Measurements from ENCODE around the gene ZNF587B. TPM values are rescaled to one million over a fixed set of nuclear protein-coding genes. Genes with fewer than 3 reads are reported as not detected.
A peak's percentile ranks its signal among the peaks of the same experiment; 100 is the strongest.

ZNF587B gene
- total and polyA plus RNA-seq, 10 of the 15 experiments (the other 5 are each of a cell fraction or from before 2014, with no cell fraction given), result 4.1 to 33.9 (median 15.2) TPM

DNA sequence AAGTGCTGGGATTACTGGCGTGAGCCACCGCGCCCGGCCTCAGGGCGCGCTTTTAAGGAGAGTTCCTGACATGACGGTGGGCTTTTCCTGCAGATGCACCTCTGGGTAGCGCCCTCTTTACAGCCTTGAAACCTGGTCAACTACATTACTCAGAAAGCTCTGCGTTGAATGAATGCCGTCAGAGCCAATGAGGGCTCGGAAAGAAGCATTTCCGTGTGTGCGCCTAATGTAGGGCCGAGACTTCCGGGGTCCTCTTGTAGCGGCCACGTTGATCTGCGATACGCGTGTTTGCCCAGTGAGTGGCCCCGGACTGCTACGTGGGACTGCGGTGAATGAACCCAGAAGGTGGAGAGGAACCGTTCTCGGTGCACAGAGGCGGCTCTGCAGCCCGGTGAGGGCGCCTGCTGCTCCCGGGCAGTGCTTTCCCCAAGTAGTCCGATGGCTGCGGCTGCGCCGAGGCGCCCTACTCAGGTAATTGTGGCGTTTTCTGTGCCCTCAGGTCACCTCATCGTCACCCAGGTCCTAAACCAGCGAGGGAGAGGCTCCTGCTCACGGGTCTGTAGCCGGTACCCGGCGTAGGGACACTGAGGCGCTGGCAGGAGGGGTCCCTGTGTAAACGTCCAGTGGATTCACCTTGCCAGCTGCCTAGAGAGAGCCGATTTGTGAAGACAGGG lies 10.5 kb upstream of the ZNF587B start (continued):
- TF ChIP-seq NFIC (IDR thresholded peaks at IDR 0.05; ENCODE audit: low read depth, low read length) (no peak), POLR2AphosphoS5 (IDR thresholded peaks at IDR 0.05; ENCODE audit: low read length) (peak; percentile 92), TCF3 (IDR thresholded peaks at IDR 0.05; ENCODE audit: borderline replicate concordance, insufficient read depth, low read depth, low read length) (no peak), YBX1 (IDR thresholded peaks at IDR 0.05) (no peak), MXI1 (IDR thresholded peaks at IDR 0.05; ENCODE audit: low read depth, low read length) (peak; percentile 98), ZSCAN29 (IDR thresholded peaks at IDR 0.05) (no peak), RCOR1 (conservative IDR thresholded peaks at IDR 0.05; ENCODE audit: low read depth, low read length) (no peak), CHD4 (IDR thresholded peaks at IDR 0.05) (no peak), ASH2L (IDR thresholded peaks at IDR 0.05; ENCODE audit: borderline replicate concordance, low read depth) (no peak), ZBED1 (IDR thresholded peaks at IDR 0.05; ENCODE audit: borderline replicate concordance) (no peak), NR2C2 (IDR thresholded peaks at IDR 0.05; ENCODE audit: borderline replicate concordance, control insufficient read depth, insufficient read length, low read depth) (no peak), FOS (IDR thresholded peaks at IDR 0.05; ENCODE audit: borderline replicate concordance, extremely low read depth, insufficient read length) (no peak), IRF4 (IDR thresholded peaks at IDR 0.05; ENCODE audit: low read depth, low read length) (no peak), POLR2A (IDR thresholded peaks at IDR 0.05; ENCODE audit: low read depth, low read length) (peak; percentile 93)
- TF ChIP-seq, protein P1, sequence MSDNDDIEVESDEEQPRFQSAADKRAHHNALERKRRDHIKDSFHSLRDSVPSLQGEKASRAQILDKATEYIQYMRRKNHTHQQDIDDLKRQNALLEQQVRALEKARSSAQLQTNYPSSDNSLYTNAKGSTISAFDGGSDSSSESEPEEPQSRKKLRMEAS (IDR thresholded peaks at IDR 0.05; ENCODE audit: low read depth, low read length), result peak; percentile 93
- TF ChIP-seq, protein P2, sequence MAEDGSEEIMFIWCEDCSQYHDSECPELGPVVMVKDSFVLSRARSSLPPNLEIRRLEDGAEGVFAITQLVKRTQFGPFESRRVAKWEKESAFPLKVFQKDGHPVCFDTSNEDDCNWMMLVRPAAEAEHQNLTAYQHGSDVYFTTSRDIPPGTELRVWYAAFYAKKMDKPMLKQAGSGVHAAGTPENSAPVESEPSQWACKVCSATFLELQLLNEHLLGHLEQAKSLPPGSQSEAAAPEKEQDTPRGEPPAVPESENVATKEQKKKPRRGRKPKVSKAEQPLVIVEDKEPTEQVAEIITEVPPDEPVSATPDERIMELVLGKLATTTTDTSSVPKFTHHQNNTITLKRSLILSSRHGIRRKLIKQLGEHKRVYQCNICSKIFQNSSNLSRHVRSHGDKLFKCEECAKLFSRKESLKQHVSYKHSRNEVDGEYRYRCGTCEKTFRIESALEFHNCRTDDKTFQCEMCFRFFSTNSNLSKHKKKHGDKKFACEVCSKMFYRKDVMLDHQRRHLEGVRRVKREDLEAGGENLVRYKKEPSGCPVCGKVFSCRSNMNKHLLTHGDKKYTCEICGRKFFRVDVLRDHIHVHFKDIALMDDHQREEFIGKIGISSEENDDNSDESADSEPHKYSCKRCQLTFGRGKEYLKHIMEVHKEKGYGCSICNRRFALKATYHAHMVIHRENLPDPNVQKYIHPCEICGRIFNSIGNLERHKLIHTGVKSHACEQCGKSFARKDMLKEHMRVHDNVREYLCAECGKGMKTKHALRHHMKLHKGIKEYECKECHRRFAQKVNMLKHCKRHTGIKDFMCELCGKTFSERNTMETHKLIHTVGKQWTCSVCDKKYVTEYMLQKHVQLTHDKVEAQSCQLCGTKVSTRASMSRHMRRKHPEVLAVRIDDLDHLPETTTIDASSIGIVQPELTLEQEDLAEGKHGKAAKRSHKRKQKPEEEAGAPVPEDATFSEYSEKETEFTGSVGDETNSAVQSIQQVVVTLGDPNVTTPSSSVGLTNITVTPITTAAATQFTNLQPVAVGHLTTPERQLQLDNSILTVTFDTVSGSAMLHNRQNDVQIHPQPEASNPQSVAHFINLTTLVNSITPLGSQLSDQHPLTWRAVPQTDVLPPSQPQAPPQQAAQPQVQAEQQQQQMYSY (CRISPR knock-in tag; IDR thresholded peaks at IDR 0.05), result no peak
- TF ChIP-seq, protein P3, sequence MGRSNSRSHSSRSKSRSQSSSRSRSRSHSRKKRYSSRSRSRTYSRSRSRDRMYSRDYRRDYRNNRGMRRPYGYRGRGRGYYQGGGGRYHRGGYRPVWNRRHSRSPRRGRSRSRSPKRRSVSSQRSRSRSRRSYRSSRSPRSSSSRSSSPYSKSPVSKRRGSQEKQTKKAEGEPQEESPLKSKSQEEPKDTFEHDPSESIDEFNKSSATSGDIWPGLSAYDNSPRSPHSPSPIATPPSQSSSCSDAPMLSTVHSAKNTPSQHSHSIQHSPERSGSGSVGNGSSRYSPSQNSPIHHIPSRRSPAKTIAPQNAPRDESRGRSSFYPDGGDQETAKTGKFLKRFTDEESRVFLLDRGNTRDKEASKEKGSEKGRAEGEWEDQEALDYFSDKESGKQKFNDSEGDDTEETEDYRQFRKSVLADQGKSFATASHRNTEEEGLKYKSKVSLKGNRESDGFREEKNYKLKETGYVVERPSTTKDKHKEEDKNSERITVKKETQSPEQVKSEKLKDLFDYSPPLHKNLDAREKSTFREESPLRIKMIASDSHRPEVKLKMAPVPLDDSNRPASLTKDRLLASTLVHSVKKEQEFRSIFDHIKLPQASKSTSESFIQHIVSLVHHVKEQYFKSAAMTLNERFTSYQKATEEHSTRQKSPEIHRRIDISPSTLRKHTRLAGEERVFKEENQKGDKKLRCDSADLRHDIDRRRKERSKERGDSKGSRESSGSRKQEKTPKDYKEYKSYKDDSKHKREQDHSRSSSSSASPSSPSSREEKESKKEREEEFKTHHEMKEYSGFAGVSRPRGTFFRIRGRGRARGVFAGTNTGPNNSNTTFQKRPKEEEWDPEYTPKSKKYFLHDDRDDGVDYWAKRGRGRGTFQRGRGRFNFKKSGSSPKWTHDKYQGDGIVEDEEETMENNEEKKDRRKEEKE (IDR thresholded peaks at IDR 0.05), result no peak
- TF ChIP-seq, protein P4, sequence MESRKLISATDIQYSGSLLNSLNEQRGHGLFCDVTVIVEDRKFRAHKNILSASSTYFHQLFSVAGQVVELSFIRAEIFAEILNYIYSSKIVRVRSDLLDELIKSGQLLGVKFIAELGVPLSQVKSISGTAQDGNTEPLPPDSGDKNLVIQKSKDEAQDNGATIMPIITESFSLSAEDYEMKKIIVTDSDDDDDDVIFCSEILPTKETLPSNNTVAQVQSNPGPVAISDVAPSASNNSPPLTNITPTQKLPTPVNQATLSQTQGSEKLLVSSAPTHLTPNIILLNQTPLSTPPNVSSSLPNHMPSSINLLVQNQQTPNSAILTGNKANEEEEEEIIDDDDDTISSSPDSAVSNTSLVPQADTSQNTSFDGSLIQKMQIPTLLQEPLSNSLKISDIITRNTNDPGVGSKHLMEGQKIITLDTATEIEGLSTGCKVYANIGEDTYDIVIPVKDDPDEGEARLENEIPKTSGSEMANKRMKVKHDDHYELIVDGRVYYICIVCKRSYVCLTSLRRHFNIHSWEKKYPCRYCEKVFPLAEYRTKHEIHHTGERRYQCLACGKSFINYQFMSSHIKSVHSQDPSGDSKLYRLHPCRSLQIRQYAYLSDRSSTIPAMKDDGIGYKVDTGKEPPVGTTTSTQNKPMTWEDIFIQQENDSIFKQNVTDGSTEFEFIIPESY (IDR thresholded peaks at IDR 0.05), result no peak
- TF ChIP-seq, protein P5, sequence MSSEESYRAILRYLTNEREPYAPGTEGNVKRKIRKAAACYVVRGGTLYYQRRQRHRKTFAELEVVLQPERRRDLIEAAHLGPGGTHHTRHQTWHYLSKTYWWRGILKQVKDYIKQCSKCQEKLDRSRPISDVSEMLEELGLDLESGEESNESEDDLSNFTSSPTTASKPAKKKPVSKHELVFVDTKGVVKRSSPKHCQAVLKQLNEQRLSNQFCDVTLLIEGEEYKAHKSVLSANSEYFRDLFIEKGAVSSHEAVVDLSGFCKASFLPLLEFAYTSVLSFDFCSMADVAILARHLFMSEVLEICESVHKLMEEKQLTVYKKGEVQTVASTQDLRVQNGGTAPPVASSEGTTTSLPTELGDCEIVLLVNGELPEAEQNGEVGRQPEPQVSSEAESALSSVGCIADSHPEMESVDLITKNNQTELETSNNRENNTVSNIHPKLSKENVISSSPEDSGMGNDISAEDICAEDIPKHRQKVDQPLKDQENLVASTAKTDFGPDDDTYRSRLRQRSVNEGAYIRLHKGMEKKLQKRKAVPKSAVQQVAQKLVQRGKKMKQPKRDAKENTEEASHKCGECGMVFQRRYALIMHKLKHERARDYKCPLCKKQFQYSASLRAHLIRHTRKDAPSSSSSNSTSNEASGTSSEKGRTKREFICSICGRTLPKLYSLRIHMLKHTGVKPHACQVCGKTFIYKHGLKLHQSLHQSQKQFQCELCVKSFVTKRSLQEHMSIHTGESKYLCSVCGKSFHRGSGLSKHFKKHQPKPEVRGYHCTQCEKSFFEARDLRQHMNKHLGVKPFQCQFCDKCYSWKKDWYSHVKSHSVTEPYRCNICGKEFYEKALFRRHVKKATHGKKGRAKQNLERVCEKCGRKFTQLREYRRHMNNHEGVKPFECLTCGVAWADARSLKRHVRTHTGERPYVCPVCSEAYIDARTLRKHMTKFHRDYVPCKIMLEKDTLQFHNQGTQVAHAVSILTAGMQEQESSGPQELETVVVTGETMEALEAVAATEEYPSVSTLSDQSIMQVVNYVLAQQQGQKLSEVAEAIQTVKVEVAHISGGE (CRISPR knock-in tag; IDR thresholded peaks at IDR 0.05), result peak; percentile 65

Measured in GM12878 (cell line).